ENCODE results near the gene ZNF664. TPM values are rescaled to one million over a fixed set of nuclear protein-coding genes. Genes with fewer than 3 reads are reported as not detected.

Gene ZNF664
- total and polyA plus RNA-seq, 10 of the 15 experiments (the other 5 are each of a cell fraction or from before 2014, with no cell fraction given) = 1.8 to 65.6 (median 30.8) TPM

DNA sequence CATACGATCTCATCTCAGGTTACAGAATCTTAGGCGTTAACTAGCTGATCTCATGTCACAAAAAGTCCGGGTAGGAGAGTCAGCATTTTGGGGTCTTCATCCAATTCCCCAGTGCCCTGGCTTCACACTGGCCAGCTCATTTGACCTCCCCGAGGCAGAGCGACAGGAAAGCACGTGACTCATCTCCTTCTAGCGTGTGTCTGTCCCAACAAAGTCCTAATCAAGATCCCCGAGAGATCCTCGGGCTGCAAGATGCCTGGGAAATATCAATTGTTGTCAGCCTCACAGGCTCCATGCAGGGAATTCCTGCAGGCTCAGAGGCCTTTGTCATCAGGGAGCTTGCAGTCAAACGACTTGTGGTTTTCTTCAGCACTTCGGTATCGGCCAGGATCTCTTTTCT is 57.5 kb downstream of the ZNF664 start:
- no peak for ATAC-seq
- TF ChIP-seq, protein P1, sequence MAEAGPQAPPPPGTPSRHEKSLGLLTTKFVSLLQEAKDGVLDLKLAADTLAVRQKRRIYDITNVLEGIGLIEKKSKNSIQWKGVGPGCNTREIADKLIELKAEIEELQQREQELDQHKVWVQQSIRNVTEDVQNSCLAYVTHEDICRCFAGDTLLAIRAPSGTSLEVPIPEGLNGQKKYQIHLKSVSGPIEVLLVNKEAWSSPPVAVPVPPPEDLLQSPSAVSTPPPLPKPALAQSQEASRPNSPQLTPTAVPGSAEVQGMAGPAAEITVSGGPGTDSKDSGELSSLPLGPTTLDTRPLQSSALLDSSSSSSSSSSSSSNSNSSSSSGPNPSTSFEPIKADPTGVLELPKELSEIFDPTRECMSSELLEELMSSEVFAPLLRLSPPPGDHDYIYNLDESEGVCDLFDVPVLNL (IDR thresholded peaks at IDR 0.05; ENCODE audit: low read depth, low read length) = no peak
- TF ChIP-seq RAD51 (IDR thresholded peaks at IDR 0.05) = no peak
- TF ChIP-seq, protein P2, sequence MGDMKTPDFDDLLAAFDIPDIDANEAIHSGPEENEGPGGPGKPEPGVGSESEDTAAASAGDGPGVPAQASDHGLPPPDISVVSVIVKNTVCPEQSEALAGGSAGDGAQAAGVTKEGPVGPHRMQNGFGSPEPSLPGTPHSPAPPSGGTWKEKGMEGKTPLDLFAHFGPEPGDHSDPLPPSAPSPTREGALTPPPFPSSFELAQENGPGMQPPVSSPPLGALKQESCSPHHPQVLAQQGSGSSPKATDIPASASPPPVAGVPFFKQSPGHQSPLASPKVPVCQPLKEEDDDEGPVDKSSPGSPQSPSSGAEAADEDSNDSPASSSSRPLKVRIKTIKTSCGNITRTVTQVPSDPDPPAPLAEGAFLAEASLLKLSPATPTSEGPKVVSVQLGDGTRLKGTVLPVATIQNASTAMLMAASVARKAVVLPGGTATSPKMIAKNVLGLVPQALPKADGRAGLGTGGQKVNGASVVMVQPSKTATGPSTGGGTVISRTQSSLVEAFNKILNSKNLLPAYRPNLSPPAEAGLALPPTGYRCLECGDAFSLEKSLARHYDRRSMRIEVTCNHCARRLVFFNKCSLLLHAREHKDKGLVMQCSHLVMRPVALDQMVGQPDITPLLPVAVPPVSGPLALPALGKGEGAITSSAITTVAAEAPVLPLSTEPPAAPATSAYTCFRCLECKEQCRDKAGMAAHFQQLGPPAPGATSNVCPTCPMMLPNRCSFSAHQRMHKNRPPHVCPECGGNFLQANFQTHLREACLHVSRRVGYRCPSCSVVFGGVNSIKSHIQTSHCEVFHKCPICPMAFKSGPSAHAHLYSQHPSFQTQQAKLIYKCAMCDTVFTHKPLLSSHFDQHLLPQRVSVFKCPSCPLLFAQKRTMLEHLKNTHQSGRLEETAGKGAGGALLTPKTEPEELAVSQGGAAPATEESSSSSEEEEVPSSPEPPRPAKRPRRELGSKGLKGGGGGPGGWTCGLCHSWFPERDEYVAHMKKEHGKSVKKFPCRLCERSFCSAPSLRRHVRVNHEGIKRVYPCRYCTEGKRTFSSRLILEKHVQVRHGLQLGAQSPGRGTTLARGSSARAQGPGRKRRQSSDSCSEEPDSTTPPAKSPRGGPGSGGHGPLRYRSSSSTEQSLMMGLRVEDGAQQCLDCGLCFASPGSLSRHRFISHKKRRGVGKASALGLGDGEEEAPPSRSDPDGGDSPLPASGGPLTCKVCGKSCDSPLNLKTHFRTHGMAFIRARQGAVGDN (IDR thresholded peaks at IDR 0.05) = no peak
- TF ChIP-seq, protein P3, sequence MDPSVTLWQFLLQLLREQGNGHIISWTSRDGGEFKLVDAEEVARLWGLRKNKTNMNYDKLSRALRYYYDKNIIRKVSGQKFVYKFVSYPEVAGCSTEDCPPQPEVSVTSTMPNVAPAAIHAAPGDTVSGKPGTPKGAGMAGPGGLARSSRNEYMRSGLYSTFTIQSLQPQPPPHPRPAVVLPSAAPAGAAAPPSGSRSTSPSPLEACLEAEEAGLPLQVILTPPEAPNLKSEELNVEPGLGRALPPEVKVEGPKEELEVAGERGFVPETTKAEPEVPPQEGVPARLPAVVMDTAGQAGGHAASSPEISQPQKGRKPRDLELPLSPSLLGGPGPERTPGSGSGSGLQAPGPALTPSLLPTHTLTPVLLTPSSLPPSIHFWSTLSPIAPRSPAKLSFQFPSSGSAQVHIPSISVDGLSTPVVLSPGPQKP (IDR thresholded peaks at IDR 0.05; ENCODE audit: low read depth, low read length) = no peak
- TF ChIP-seq POLR2A (IDR thresholded peaks at IDR 0.05; ENCODE audit: low read depth, low read length) = no peak
- no peak for TF ChIP-seq EP300 (IDR thresholded peaks at IDR 0.05; ENCODE audit: borderline replicate concordance in 1 of 2, control insufficient read depth in 1 of 2, low read depth in 2 of 2, low read length in 2 of 2)
- TF ChIP-seq BACH1 (IDR thresholded peaks at IDR 0.05; ENCODE audit: borderline replicate concordance) = no peak
- TF ChIP-seq, protein P4, sequence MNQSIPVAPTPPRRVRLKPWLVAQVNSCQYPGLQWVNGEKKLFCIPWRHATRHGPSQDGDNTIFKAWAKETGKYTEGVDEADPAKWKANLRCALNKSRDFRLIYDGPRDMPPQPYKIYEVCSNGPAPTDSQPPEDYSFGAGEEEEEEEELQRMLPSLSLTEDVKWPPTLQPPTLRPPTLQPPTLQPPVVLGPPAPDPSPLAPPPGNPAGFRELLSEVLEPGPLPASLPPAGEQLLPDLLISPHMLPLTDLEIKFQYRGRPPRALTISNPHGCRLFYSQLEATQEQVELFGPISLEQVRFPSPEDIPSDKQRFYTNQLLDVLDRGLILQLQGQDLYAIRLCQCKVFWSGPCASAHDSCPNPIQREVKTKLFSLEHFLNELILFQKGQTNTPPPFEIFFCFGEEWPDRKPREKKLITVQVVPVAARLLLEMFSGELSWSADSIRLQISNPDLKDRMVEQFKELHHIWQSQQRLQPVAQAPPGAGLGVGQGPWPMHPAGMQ (IDR thresholded peaks at IDR 0.05; ENCODE audit: borderline replicate concordance) = no peak
- TF ChIP-seq, protein P5, sequence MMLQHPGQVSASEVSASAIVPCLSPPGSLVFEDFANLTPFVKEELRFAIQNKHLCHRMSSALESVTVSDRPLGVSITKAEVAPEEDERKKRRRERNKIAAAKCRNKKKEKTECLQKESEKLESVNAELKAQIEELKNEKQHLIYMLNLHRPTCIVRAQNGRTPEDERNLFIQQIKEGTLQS (IDR thresholded peaks at IDR 0.05; ENCODE audit: borderline replicate concordance, extremely low read depth, low read depth, low read length) = no peak
- no peak for TF ChIP-seq SMAD5 (IDR thresholded peaks at IDR 0.05; ENCODE audit: low read depth)
- TF ChIP-seq POLR2AphosphoS5 (IDR thresholded peaks at IDR 0.05; ENCODE audit: low read length) = no peak
- TF ChIP-seq TCF7 (IDR thresholded peaks at IDR 0.05; ENCODE audit: borderline replicate concordance) = no peak
- no peak for TF ChIP-seq IKZF1 (conservative IDR thresholded peaks at IDR 0.05)
- TF ChIP-seq, protein P6, sequence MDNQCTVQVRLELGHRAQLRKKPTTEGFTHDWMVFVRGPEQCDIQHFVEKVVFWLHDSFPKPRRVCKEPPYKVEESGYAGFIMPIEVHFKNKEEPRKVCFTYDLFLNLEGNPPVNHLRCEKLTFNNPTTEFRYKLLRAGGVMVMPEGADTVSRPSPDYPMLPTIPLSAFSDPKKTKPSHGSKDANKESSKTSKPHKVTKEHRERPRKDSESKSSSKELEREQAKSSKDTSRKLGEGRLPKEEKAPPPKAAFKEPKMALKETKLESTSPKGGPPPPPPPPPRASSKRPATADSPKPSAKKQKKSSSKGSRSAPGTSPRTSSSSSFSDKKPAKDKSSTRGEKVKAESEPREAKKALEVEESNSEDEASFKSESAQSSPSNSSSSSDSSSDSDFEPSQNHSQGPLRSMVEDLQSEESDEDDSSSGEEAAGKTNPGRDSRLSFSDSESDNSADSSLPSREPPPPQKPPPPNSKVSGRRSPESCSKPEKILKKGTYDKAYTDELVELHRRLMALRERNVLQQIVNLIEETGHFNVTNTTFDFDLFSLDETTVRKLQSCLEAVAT (IDR thresholded peaks at IDR 0.05) = no peak
- TF ChIP-seq STAT1 (conservative IDR thresholded peaks at IDR 0.05) = no peak
- RAD21 ChIA-PET (ENCODE audit: unreplicated experiment) = interaction anchor here (0.9 kb wide), 1 partner anchor 228 kb away, joined by 3 read pairs; no protein-coding TSS in a partner anchor
- FAIRE-seq = no peak
- Histone ChIP-seq H4K20me1 (ENCODE audit: control insufficient read depth, insufficient read depth) (no peaks in the 10 kb centered on the region), H3K27ac (ENCODE audit: control insufficient read depth, insufficient read depth) (no peak overlapping the region), H3K4me1 (ENCODE audit: control insufficient read depth, insufficient read depth, low read length) (no peaks in the 10 kb centered on the region), H3K9me3 (replicated peaks; ENCODE audit: control insufficient read depth, insufficient read depth, low read length) (no peaks in the 10 kb centered on the region), H3K4me3 (no peak overlapping the region), H2AFZ (ENCODE audit: control insufficient read depth, low read depth, low read length) (no peak overlapping the region), H3K36me3 (ENCODE audit: control insufficient read depth in 2 of 2, insufficient read depth in 2 of 2, low read length in 1 of 2) (no peaks in the 10 kb centered on the region), H3K27me3 (replicated peaks in 1 of 2; ENCODE audit: control insufficient read depth in 2 of 2, insufficient read depth in 2 of 2, low read length in 1 of 2) (no peaks in the 10 kb centered on the region), H3K9ac (ENCODE audit: control insufficient read depth, insufficient read depth, low read length) (no peak overlapping the region), H3K4me2 (ENCODE audit: control insufficient read depth, insufficient read depth) (no peak overlapping the region), H3K79me2 (ENCODE audit: control insufficient read depth, insufficient read depth, low read length) (no peaks in the 10 kb centered on the region)
- no TSS peak for BruUV-seq (replicated peaks)
- no peak for DNase-seq (ENCODE audit: low read depth, low spot score)
- POLR2A ChIA-PET = no interaction called here
- WGBS (ENCODE audit: insufficient coverage, insufficient replicate concordance, low lambda C conversion rate, missing lambda C conversion rate) = 33% methylated on average over 12 of the region's 12 CpGs
- CTCF ChIA-PET = interaction anchor here (0.5 to 1.6 kb wide), 5 partner anchors 9 to 736 kb away, joined by 3 to 4 read pairs (median 3); no protein-coding TSS in a partner anchor
- SMC1A ChIA-PET (ENCODE audit: uncharacterized antibody, unreplicated experiment) = no interaction called here
- in situ Hi-C loops (cut with MboI) (loop anchor here (10.0 kb wide), 1 partner anchor 874 kb away; no protein-coding TSS in a partner anchor), intact Hi-C loops (cut with micrococcal nuclease; ENCODE audit: unreplicated experiment) (loop anchor here (10.0 kb wide), 1 partner anchor 364 kb away; no protein-coding TSS in a partner anchor)

Measured in GM12878 (cell line).